ENCODE measurements around the gene HCFC1R1. TPM values are rescaled to one million over a fixed set of nuclear protein-coding genes. Genes with fewer than 3 reads are reported as not detected.

The HCFC1R1 gene
- total RNA-seq, 2 donors from 2014 or later, result 19.9 to 120 TPM

DNA sequence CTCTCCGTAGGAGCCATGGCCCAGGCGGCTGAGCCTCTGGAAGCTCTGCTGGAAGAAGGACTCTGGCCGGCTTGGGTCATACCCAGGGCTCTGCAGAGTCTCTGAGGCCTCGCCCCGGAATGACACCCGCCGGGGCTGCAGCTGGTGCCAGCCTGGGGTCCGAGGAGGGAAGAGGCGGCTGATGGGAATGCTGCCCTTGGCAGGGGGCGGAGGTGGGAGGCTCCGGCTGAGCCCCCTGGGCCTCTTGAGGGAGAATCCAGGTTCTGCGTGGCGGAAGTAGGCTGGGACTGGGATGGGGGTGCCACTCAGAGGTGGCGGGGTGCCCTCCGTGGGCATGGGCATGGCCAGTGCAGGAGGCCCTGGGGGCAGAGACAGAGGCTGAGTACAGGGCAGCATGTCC lies 47.1 kb downstream of the HCFC1R1 start:
- no peak for ATAC-seq (ENCODE audit: insufficient number of reproducible peaks, low FRiP score, low read depth)
- no peaks in the 10 kb centered on the region for H3K9me3 ChIP-seq
- TF ChIP-seq, protein P1, sequence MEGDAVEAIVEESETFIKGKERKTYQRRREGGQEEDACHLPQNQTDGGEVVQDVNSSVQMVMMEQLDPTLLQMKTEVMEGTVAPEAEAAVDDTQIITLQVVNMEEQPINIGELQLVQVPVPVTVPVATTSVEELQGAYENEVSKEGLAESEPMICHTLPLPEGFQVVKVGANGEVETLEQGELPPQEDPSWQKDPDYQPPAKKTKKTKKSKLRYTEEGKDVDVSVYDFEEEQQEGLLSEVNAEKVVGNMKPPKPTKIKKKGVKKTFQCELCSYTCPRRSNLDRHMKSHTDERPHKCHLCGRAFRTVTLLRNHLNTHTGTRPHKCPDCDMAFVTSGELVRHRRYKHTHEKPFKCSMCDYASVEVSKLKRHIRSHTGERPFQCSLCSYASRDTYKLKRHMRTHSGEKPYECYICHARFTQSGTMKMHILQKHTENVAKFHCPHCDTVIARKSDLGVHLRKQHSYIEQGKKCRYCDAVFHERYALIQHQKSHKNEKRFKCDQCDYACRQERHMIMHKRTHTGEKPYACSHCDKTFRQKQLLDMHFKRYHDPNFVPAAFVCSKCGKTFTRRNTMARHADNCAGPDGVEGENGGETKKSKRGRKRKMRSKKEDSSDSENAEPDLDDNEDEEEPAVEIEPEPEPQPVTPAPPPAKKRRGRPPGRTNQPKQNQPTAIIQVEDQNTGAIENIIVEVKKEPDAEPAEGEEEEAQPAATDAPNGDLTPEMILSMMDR (IDR thresholded peaks at IDR 0.05), result no peak
- no peaks in the 10 kb centered on the region for H3K36me3 ChIP-seq
- H3K27ac ChIP-seq, result no peak overlapping the region
- no peak for DNase-seq (ENCODE audit: low spot score)
- peaks cover 6 to 18% of the 10 kb centered on the region in 2 donors for H3K4me1 ChIP-seq (ENCODE audit: control insufficient read depth in 1 of 2, low read depth in 2 of 2)
- no peaks in the 10 kb centered on the region for H3K27me3 ChIP-seq (replicated peaks; ENCODE audit: insufficient read depth)
- no peak overlapping the region for H3K4me3 ChIP-seq

GRCh38 chr16:2976201-2976600 lies 47.5 kb downstream of the HCFC1R1 start:
- ATAC-seq (ENCODE audit: insufficient number of reproducible peaks, low FRiP score, low read depth), result no peak

DNA sequence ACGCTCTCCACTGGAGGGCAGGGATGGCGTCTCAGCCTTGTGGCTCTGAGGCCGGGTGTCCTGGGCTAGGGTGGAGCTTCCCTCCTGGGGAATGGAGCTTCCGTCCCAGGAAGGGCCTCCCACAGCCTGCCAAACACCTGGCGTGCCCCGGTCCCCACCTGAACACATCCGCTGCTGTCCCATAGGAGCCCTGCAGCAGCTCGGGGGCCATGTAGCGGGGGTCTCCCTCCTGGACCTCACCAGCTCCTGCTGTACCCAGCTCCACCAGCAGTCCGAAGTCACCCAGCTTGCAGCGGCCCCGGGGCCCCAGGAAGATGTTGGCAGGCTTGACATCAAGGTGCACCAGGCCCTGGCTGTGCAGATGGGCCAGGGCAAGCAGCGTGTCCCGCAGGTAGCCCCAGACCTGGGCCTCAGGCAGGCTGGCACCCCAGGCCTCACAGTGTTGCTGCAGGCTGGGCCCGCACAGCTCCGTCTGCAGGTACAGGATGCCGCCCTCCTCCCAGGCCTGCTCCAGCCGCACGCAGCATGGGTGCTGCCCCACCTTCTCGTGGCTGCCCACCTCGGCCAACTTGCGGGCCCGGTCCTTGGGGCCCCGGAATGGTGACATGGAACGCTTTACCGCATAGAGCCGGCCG lies 48.5 kb downstream of the HCFC1R1 start:
- H3K4me1 ChIP-seq (ENCODE audit: control insufficient read depth in 1 of 2, low read depth in 2 of 2), result peaks cover 0 to 12% of the 10 kb centered on the region in 2 donors
- DNase-seq (ENCODE audit: low spot score) (no peak), ATAC-seq (ENCODE audit: insufficient number of reproducible peaks, low FRiP score, low read depth) (no peak)
- no peak overlapping the region for H3K27ac ChIP-seq
- no peaks in the 10 kb centered on the region for H3K9me3 ChIP-seq
- no peaks in the 10 kb centered on the region for H3K36me3 ChIP-seq
- TF ChIP-seq, protein P1 (IDR thresholded peaks at IDR 0.05), result no peak
- H3K4me3 ChIP-seq, result no peak overlapping the region
- H3K27me3 ChIP-seq (replicated peaks; ENCODE audit: insufficient read depth), result no peaks in the 10 kb centered on the region

More at GRCh38 chr16:2976201-2976600, 47.5 kb downstream of the HCFC1R1 start:
- Histone ChIP-seq H3K27me3 (replicated peaks; ENCODE audit: insufficient read depth) (no peaks in the 10 kb centered on the region), H3K9me3 (no peaks in the 10 kb centered on the region), H3K36me3 (no peaks in the 10 kb centered on the region), H3K4me1 (ENCODE audit: control insufficient read depth in 1 of 2, low read depth in 2 of 2) (peaks cover 5 to 13% of the 10 kb centered on the region in 2 donors), H3K4me3 (no peak overlapping the region), H3K27ac (no peak overlapping the region)
- DNase-seq (ENCODE audit: low spot score), result no peak
- TF ChIP-seq, protein P1 (IDR thresholded peaks at IDR 0.05), result no peak

- H3K4me1 ChIP-seq (ENCODE audit: control insufficient read depth in 1 of 2, low read depth in 2 of 2), result peaks cover 3 to 12% of the 10 kb centered on the region in 2 donors
- DNase-seq (ENCODE audit: low spot score) (no peak), ATAC-seq (ENCODE audit: insufficient number of reproducible peaks, low FRiP score, low read depth) (no peak)
- no peaks in the 10 kb centered on the region for H3K27me3 ChIP-seq (replicated peaks; ENCODE audit: insufficient read depth)
- no peaks in the 10 kb centered on the region for H3K9me3 ChIP-seq
- no peak overlapping the region for H3K4me3 ChIP-seq
- no peaks in the 10 kb centered on the region for H3K36me3 ChIP-seq
- TF ChIP-seq, protein P1 (IDR thresholded peaks at IDR 0.05), result no peak
- H3K27ac ChIP-seq, result no peak overlapping the region
Observed at GRCh38 chr16:2974319-2975056, 49.3 kb downstream of the HCFC1R1 start.

- no peak for ATAC-seq (ENCODE audit: insufficient number of reproducible peaks, low FRiP score, low read depth)
- TF ChIP-seq, protein P1 (IDR thresholded peaks at IDR 0.05), result no peak
- Histone ChIP-seq H3K27me3 (replicated peaks; ENCODE audit: insufficient read depth) (no peaks in the 10 kb centered on the region), H3K36me3 (no peaks in the 10 kb centered on the region), H3K4me3 (no peak overlapping the region), H3K9me3 (no peaks in the 10 kb centered on the region), H3K27ac (no peak overlapping the region), H3K4me1 (ENCODE audit: control insufficient read depth in 1 of 2, low read depth in 2 of 2) (peaks cover 4 to 15% of the 10 kb centered on the region in 2 donors)
- DNase-seq (ENCODE audit: low spot score), result no peak
Observed at GRCh38 chr16:2973605-2974318, 50.0 kb downstream of the HCFC1R1 start.

Measured in thoracic aorta (tissue), 2 donors.